Activated B cell treated with CpG ODN at 0.5 μM for 24 hours (primary cell): ENCODE data around the gene ENO1. TPM values are rescaled to one million over a fixed set of nuclear protein-coding genes. Genes with fewer than 3 reads are reported as not detected.

ENCODE experiments used
- ATAC-seq: fragments of 200-7000 bp; cut with Tn5 transposase; one replicate; pipeline ENCODE4 v1.10.0; 2021; ENCODE audit warnings: low read depth, mild to moderate bottlenecking, moderate library complexity
- CTCF ChIA-PET: fragments of 350-600 bp; sonication (Branson Sonifier 250); formaldehyde crosslinking; loops from one replicate; lab custom pipeline; 2021; ENCODE audit warnings: antibody characterized with exemption; lab: Charles Lee
- POLR2A ChIA-PET: fragments of 350-600 bp; sonication (Branson Sonifier 250); formaldehyde crosslinking; loops from one replicate; lab custom pipeline; 2021; ENCODE audit warnings: antibody characterized with exemption; lab: Charles Lee
- DNase-seq: peaks from one replicate; pipeline ENCODE4 v3.0.0; 2022
- H3K27ac Mint-ChIP-seq: one replicate; pipeline ENCODE4 v1.8.0; 2020; ENCODE audit warnings: mixed read lengths
- H3K27me3 Mint-ChIP-seq: one replicate; pipeline ENCODE4 v1.8.0; 2021; ENCODE audit warnings: mixed read lengths
- H3K36me3 Mint-ChIP-seq: one replicate; pipeline ENCODE4 v1.8.0; 2021; ENCODE audit warnings: low read depth, mixed read lengths
- H3K4me1 Mint-ChIP-seq: one replicate; pipeline ENCODE4 v1.8.0; 2021; ENCODE audit warnings: mixed read lengths
- H3K4me3 Mint-ChIP-seq: one replicate; pipeline ENCODE4 v1.8.0; 2020; ENCODE audit warnings: mild to moderate bottlenecking, mixed read lengths
- H3K9me3 Mint-ChIP-seq: one replicate; pipeline ENCODE4 v1.8.0; 2020; ENCODE audit warnings: mixed read lengths
- intact Hi-C: fragments of 100-400 bp; cut with micrococcal nuclease; formaldehyde crosslinking; loops from one replicate; pipeline ENCODE4 v1.15.1; 2024
- total RNA-seq: library from RNA; stranded (reverse); gene quantifications from 2 replicates; pipeline ENCODE4 v1.2.3, GENCODE V29; 2022
- TF ChIP-seq, protein P1 (sequence below): fragments of 200-600 bp; IDR thresholded peaks from one replicate; pipeline ENCODE4 v1.8.0; 2022; ENCODE audit warnings: antibody characterized with exemption, mild to moderate bottlenecking

Gene ENO1
- total RNA-seq, 1 donor from 2014 or later = 837 TPM

DNA sequence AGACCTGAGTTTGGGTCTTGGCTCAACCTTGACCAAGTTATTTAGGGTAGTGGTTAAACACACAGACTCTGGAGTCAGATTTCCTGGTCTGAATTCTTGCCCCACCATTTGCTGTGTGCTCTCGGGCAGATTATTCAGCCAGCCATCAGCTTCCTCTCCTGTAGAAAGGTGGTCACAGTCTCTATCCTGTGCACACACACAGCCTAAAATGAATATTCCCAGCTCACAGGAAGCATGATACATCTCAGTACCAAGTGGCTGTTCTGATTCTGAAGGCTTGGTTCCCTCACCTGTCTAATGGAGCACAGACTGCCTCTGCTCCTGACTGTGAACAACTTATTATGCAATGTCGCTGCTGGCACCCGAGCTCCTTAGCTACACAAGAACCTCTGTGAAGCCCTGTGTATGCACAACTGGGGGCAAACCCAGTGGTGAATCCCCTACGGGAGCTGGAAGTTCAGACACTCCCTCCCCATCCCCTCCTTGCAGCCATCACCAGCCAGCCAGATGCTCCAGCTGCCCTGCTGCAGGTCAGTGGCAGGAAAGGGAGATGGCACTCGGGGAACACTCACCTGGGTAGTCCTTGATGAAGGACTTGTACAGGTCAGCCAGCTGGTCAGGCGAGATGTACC is 13.7 kb downstream of the ENO1 start:
- Mint-ChIP-seq H3K27ac (no peak overlapping the region), H3K36me3 (peaks cover 92% of the 10 kb centered on the region), H3K9me3 (no peaks in the 10 kb centered on the region), H3K4me3 (no peak overlapping the region), H3K27me3 (no peaks in the 10 kb centered on the region), H3K4me1 (peaks cover 8% of the 10 kb centered on the region)
- POLR2A ChIA-PET = interaction anchor here (0.6 to 4.5 kb wide), 3 partner anchors 13 to 72 kb away, joined by 3 to 26 read pairs (median 3); partner anchors contain the start of gene ENO1
- ATAC-seq (no peak), DNase-seq (no peak)
- CTCF ChIA-PET = interaction anchor here (0.7 to 2.3 kb wide), 2 partner anchors 16 to 237 kb away, joined by 3 to 8 read pairs; no protein-coding TSS in a partner anchor
- intact Hi-C loops = no loop called here
- TF ChIP-seq, protein P1, sequence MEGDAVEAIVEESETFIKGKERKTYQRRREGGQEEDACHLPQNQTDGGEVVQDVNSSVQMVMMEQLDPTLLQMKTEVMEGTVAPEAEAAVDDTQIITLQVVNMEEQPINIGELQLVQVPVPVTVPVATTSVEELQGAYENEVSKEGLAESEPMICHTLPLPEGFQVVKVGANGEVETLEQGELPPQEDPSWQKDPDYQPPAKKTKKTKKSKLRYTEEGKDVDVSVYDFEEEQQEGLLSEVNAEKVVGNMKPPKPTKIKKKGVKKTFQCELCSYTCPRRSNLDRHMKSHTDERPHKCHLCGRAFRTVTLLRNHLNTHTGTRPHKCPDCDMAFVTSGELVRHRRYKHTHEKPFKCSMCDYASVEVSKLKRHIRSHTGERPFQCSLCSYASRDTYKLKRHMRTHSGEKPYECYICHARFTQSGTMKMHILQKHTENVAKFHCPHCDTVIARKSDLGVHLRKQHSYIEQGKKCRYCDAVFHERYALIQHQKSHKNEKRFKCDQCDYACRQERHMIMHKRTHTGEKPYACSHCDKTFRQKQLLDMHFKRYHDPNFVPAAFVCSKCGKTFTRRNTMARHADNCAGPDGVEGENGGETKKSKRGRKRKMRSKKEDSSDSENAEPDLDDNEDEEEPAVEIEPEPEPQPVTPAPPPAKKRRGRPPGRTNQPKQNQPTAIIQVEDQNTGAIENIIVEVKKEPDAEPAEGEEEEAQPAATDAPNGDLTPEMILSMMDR = no peak

DNA sequence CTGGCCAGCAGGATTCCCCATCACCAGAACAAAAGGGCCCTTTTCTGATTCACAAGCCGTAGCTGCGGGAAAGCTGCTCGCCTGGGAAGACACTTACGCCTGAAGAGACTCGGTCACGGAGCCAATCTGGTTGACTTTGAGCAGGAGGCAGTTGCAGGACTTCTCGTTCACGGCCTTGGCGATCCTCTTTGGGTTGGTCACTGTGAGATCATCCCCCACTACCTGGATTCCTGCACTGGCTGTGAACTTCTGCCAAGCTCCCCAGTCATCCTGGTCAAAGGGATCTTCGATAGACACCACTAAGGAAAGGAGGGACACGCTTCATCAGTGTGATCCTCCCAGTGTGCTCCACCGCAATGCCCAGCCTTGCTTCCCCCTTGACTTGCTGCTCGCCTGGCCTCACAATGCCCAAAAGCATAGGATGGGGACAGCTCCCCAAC is 14.7 kb downstream of the ENO1 start:
- ChIA-PET CTCF (interaction anchor here (1.2 kb wide), 1 partner anchor 8 kb away, joined by 3 read pairs; no protein-coding TSS in a partner anchor), POLR2A (interaction anchor here (1.0 to 1.8 kb wide), 2 partner anchors 15 to 17 kb away, joined by 3 to 6 read pairs; no protein-coding TSS in a partner anchor)
- ATAC-seq (no peak), DNase-seq (no peak)
- intact Hi-C loops = no loop called here
- Mint-ChIP-seq H3K4me1 (peaks cover 12% of the 10 kb centered on the region), H3K36me3 (peaks cover 89% of the 10 kb centered on the region), H3K27ac (no peak overlapping the region), H3K9me3 (no peaks in the 10 kb centered on the region), H3K27me3 (no peaks in the 10 kb centered on the region), H3K4me3 (no peak overlapping the region)
- TF ChIP-seq, protein P1 = no peak

DNA sequence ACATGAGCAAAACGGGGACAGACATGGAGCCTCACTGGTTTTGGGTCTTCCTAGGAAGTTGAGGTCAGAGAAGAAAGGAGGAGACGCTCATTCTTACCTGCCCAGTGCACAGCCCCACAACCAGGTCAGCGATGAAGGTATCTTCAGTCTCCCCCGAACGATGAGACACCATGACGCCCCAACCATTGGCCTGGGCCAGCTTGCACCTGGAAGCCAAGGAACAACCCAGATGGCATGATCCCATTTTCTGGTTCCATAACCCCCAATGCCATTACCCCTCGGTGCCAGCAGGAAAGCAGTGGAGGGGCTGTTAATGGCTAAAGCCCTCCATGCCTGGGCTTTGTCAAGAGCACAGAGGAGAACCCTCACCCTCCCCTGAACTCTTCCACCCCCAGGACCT is 15.3 kb downstream of the ENO1 start:
- no peak overlapping the region for H3K4me3 Mint-ChIP-seq
- POLR2A ChIA-PET = interaction anchor here (1.2 to 1.8 kb wide), 3 partner anchors 14 to 70 kb away, joined by 3 to 6 read pairs (median 5); partner anchors contain the start of gene ENO1
- H3K27me3 Mint-ChIP-seq = no peaks in the 10 kb centered on the region
- H3K4me1 Mint-ChIP-seq = peaks cover 19% of the 10 kb centered on the region
- intact Hi-C loops = no loop called here
- DNase-seq (no peak), ATAC-seq (no peak)
- H3K36me3 Mint-ChIP-seq = peaks cover 92% of the 10 kb centered on the region
- no peak overlapping the region for H3K27ac Mint-ChIP-seq
- no peaks in the 10 kb centered on the region for H3K9me3 Mint-ChIP-seq
- TF ChIP-seq, protein P1 = no peak
- CTCF ChIA-PET = interaction anchor here (0.9 to 1.3 kb wide), 6 partner anchors 8 to 238 kb away, joined by 3 to 6 read pairs (median 4); no protein-coding TSS in a partner anchor

DNA sequence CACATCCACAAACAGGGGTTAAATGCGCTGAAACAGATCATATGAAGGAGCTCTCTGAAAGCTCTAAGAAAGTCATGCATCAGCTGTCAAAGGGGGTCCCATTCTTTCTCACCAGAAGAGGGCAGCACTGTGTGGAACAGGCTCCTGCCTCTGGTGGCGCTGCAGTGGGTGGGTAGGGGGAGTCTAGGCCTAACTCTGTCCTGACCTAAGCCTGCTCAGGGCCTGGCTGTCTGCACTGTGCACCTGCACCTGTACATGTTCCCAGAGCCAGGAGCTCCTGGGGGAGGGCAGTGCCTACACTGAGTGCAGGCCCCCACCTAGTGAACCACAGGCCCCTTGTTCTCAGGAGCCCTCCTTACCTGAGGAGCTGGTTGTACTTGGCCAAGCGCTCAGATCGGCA is 16.0 kb downstream of the ENO1 start:
- H3K4me3 Mint-ChIP-seq = no peak overlapping the region
- peaks cover 21% of the 10 kb centered on the region for H3K4me1 Mint-ChIP-seq

More for the DNA sequence above, 16.0 kb downstream of the ENO1 start:
- Mint-ChIP-seq H3K27me3 (no peaks in the 10 kb centered on the region), H3K36me3 (peaks cover 88% of the 10 kb centered on the region), H3K27ac (no peak overlapping the region), H3K9me3 (no peaks in the 10 kb centered on the region)
- TF ChIP-seq, protein P1 = no peak
- CTCF ChIA-PET = interaction anchor here (0.9 to 1.4 kb wide), 9 partner anchors 9 to 239 kb away, joined by 3 to 6 read pairs (median 3); no protein-coding TSS in a partner anchor
- intact Hi-C loops = no loop called here
- ATAC-seq (peak; percentile 51), DNase-seq (no peak)
- POLR2A ChIA-PET = interaction anchor here (1.2 to 1.8 kb wide), 3 partner anchors 14 to 70 kb away, joined by 3 to 6 read pairs (median 5); partner anchors contain the start of gene ENO1
